Bronchial epithelial cell (primary cell): ENCODE measurements around the gene TBC1D7. TPM values are rescaled to one million over a fixed set of nuclear protein-coding genes. Genes with fewer than 3 reads are reported as not detected.

ENCODE experiments used
- DNase-seq: peaks from one replicate; pipeline ENCODE4 v3.0.0-alpha.2; 2010; ENCODE audit warnings: low read depth
- FAIRE-seq: peaks from 2 replicates; lab custom pipeline; 2011; peaks lifted over from hg19 to GRCh38; lab: Jason Lieb, UNC
- H3K27me3 ChIP-seq: 2 replicates; pipeline ENCODE4 v1.5.1; 2011; ENCODE audit warnings: low read length; ENCODE audit not compliant: control insufficient read depth, insufficient read depth
- H3K36me3 ChIP-seq: 2 replicates; pipeline ENCODE4 v1.5.1; 2011; ENCODE audit warnings: low read length; ENCODE audit not compliant: control insufficient read depth, insufficient read depth
- H3K4me3 ChIP-seq: 2 replicates; pipeline ENCODE4 v1.5.1; 2011; ENCODE audit warnings: mild to moderate bottlenecking, low read depth, low read length, control low read depth
- total RNA-seq: library from RNA; depleted of rRNA; stranded (reverse); fragments of >200 nt; gene quantifications from 2 replicates; pipeline ENCODE4 v1.2.1, GENCODE V29; 2014
- TF ChIP-seq, protein P1 (sequence below): IDR thresholded peaks from 2 replicates; pipeline ENCODE4 v1.5.1; 2011; ENCODE audit warnings: mild to moderate bottlenecking, moderate library complexity, low read length, control low read depth, inconsistent platforms; ENCODE audit not compliant: insufficient read depth, severe bottlenecking

The TBC1D7 gene
- total RNA-seq, result 34.4 and 44.5 TPM in 2 replicates

GRCh38 chr6:13328076-13328874, at the start of gene TBC1D7:
Gene TBC1D7 (minus strand): TSS chr6:13328537. CDS start chr6:13326898, 1,639 bp downstream.
- DNase-seq (peak; percentile 75), FAIRE-seq (no peak)
- no peaks in the 10 kb centered on the region for H3K36me3 ChIP-seq
- H3K27me3 ChIP-seq, result no peaks in the 10 kb centered on the region
- TF ChIP-seq, protein P1, sequence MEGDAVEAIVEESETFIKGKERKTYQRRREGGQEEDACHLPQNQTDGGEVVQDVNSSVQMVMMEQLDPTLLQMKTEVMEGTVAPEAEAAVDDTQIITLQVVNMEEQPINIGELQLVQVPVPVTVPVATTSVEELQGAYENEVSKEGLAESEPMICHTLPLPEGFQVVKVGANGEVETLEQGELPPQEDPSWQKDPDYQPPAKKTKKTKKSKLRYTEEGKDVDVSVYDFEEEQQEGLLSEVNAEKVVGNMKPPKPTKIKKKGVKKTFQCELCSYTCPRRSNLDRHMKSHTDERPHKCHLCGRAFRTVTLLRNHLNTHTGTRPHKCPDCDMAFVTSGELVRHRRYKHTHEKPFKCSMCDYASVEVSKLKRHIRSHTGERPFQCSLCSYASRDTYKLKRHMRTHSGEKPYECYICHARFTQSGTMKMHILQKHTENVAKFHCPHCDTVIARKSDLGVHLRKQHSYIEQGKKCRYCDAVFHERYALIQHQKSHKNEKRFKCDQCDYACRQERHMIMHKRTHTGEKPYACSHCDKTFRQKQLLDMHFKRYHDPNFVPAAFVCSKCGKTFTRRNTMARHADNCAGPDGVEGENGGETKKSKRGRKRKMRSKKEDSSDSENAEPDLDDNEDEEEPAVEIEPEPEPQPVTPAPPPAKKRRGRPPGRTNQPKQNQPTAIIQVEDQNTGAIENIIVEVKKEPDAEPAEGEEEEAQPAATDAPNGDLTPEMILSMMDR, result peak; percentile 33
- H3K4me3 ChIP-seq, result peak within 1 kb of the TSS; percentile 60

DNA sequence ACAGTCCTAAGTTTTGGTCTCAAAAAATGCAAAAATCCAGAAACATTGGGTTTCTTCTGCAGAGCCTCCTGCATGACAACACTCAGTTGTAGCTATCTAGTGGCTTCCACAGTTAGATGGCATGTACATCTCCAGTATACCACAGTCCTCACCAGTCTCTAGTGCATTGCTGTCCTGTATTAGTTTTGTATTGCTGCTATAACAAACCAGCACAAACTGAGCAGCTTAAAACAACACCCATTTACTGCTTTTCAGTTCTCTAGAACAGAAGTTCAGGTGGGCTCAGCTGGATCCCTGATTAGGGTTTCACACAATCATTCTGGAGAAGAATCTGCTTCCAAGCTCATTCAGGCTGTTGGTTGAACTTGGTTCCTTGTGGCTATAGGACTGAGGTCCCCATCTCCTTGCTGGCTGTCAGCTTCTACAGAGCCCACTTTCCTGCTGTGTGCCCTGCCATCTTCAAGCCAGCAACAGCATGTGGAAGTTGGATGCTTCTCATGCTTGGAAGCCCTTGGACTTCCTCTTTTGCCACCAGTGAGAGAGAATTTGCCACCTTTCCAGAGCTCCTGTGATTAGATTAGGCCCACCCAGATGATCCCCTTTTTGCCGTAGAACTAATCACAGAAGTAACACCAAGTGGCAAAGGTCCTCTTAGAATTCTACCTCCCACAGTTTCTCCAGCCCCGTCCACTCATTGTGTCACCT, 48.9 kb upstream of the TBC1D7 start:
- DNase-seq (no peak), FAIRE-seq (no peak)
- H3K36me3 ChIP-seq, result no peaks in the 10 kb centered on the region
- H3K27me3 ChIP-seq, result no peaks in the 10 kb centered on the region
- TF ChIP-seq, protein P1, result no peak
- no peak overlapping the region for H3K4me3 ChIP-seq

DNA sequence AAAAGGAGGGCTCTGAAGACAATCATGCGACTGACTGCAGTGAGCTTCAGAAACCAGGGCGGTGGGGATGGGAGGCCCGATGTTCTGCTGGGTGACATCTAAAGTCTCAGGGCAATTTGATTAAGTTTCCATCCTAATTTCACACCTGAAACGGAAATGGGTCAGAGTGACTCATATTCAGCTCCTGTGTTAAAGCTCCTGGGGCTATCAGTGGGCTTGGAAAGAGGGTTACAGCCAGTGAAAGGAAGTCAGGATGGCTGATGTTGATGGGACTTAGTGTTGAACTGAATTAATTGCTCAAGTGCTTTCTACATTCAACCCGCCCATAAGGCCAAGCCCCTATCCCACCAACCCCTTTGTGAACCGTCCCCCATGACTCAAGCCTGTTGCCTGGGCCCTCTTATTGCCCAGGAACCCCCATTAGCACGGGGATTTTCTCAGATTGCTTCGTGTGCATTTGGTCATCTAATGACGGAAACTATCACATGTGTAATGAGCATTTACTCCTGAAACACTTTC, 47.1 kb upstream of the TBC1D7 start:
- Histone ChIP-seq H3K4me3 (no peak overlapping the region), H3K36me3 (no peaks in the 10 kb centered on the region), H3K27me3 (no peaks in the 10 kb centered on the region)
- TF ChIP-seq, protein P1, result no peak
- peak; percentile 76 for DNase-seq
- no peak for FAIRE-seq

GRCh38 chr6:13373919-13374318, 45.6 kb upstream of the TBC1D7 start:
- DNase-seq (no peak), FAIRE-seq (no peak)
- TF ChIP-seq, protein P1, result no peak
- Histone ChIP-seq H3K4me3 (no peak overlapping the region), H3K27me3 (no peaks in the 10 kb centered on the region), H3K36me3 (no peaks in the 10 kb centered on the region)

DNA sequence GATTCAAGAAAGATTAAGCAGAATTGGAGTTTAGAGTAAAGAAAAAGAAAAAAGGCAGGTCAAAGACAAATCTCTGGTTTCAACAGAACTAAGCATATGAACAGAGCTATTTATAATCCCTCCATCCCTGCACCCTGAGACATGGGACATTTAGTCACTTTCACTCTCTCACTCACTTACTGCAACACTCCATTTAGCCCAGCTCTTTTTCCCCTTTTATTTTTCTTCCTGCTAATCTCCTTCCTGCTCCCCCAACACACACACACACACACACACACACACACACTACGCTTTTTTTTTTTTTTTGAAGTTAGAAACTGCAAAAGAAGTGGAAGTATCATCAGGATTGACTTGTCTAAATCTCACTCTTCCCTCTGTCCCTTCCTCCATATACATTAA, 45.1 kb upstream of the TBC1D7 start:
- DNase-seq (no peak), FAIRE-seq (no peak)
- no peak overlapping the region for H3K4me3 ChIP-seq
- TF ChIP-seq, protein P1, result no peak
- no peaks in the 10 kb centered on the region for H3K36me3 ChIP-seq
- H3K27me3 ChIP-seq, result no peaks in the 10 kb centered on the region
